Fibroblast of mammary gland (primary cell): ENCODE data around the gene IQCH.
"Not testable (repeated sequence)": the region's sequence is repeated elsewhere in the genome, so short reads cannot be mapped to it uniquely, and the experiment has no call there.

Experiments
- DNase-seq: peaks from one replicate; pipeline ENCODE4 v3.0.0-alpha.2; 2010; ENCODE audit warnings: low read depth
- H3K4me3 ChIP-seq: 2 replicates; pipeline ENCODE4 v1.5.1; 2011; ENCODE audit warnings: low read depth, mild to moderate bottlenecking, low read length, moderate library complexity; ENCODE audit not compliant: control insufficient read depth
- CTCF ChIP-seq: conservative IDR thresholded peaks from 2 replicates; pipeline ENCODE4 v1.5.1; 2011; ENCODE audit warnings: low read depth, low read length, inconsistent platforms; ENCODE audit not compliant: control insufficient read depth, insufficient read depth

Gene IQCH

GRCh38 chr15:67244971-67245478 is 9.6 kb upstream of the IQCH start:
- peak; percentile 85 for DNase-seq
- TF ChIP-seq CTCF, result no peak

GRCh38 chr15:67246606-67247005 is 8.0 kb upstream of the IQCH start:
- not testable (repeated sequence) for DNase-seq

More at GRCh38 chr15:67244971-67245478, 9.6 kb upstream of the IQCH start:
- no peak overlapping the region for H3K4me3 ChIP-seq

GRCh38 chr15:67248011-67248505 is 6.5 kb upstream of the IQCH start:
- H3K4me3 ChIP-seq, result no peak overlapping the region
- no peak for TF ChIP-seq CTCF
- peak; percentile 62 for DNase-seq

More at GRCh38 chr15:67246606-67247005, 8.0 kb upstream of the IQCH start:
- H3K4me3 ChIP-seq, result not testable (repeated sequence)

GRCh38 chr15:67249830-67250229 is 4.8 kb upstream of the IQCH start:
- H3K4me3 ChIP-seq, result no peak overlapping the region
- no peak for TF ChIP-seq CTCF
- no peak for DNase-seq

- H3K4me3 ChIP-seq, result no peak overlapping the region
- no peak for TF ChIP-seq CTCF
- DNase-seq, result no peak
These were observed 3.3 kb upstream of the IQCH start for GRCh38 chr15:67251318-67251717.

- DNase-seq, result no peak
- no peak for TF ChIP-seq CTCF
- peak overlapping the region; percentile 99 for H3K4me3 ChIP-seq
These were observed 1.5 kb upstream of the IQCH start for GRCh38 chr15:67253101-67253500.

- H3K4me3 ChIP-seq, result peak overlapping the region; percentile 99
- DNase-seq, result peak; percentile 42
- no peak for TF ChIP-seq CTCF
These were observed 893 bp upstream of the IQCH start for GRCh38 chr15:67253549-67254237.
